ENCODE measurements around the gene KNL1. TPM values are rescaled to one million over a fixed set of nuclear protein-coding genes. Genes with fewer than 3 reads are reported as not detected.

The KNL1 gene
- total and polyA plus RNA-seq, 2 of the 8 experiments (the other 6 are each of a cell fraction or from before 2014, with no cell fraction given): 4.4 to 22.5 TPM

DNA sequence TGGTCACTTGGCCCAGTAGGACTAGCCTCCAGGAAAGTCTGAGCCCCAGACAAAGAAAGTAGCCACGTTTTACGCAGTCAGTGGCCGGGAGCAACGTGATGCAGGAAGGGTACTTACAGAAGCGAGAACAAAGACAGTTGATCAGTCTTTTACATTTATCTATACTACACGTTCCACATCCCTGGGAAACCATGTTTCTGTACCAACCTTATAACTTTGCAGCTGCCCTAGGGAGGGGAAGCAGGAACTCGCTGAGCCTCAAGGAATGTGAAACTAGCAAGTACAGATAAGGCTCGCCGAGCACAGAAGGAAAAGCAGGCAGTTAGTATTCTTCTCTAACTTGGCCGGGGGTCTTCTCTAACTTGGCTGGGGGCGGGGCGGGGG is 3.4 kb upstream of the KNL1 start:
- Histone ChIP-seq H4K91ac (replicated peaks; ENCODE audit: insufficient read length, low read length) (no peak overlapping the region), H3K79me2 (ENCODE audit: control insufficient read depth in 1 of 2, insufficient read depth in 2 of 2, low read length in 2 of 2) (peaks cover 0 to 5% of the 10 kb centered on the region in 2 experiments; a peak in 2 of 4 replicates), H2AK5ac (ENCODE audit: low read depth, low read length) (no peak overlapping the region), H2BK15ac (ENCODE audit: low read length) (no peak overlapping the region), H3K79me1 (ENCODE audit: low read depth, low read length) (no peaks in the 10 kb centered on the region), H3K27ac (ENCODE audit: low read depth, low read length) (no peak overlapping the region), H2AFZ (ENCODE audit: low read length) (no peak overlapping the region), H2BK120ac (replicated peaks; ENCODE audit: low read depth, low read length) (no peak overlapping the region), H3K56ac (replicated peaks; ENCODE audit: insufficient read length, low read depth, low read length) (no peak overlapping the region), H3K9ac (replicated peaks in 1 of 4; ENCODE audit: extremely low read depth in 1 of 4, low read depth in 3 of 4, low read length in 3 of 4) (no peak overlapping the region), H3K9me3 (ENCODE audit: insufficient read depth in 2 of 2, low read depth in 1 of 2, low read length in 1 of 2) (no peaks in the 10 kb centered on the region), H3K4me3 (ENCODE audit: extremely low read depth in 1 of 4, insufficient read depth in 2 of 4, low read depth in 3 of 4, low read length in 4 of 4) (no peak overlapping the region), H4K8ac (ENCODE audit: extremely low read depth, insufficient read depth, low read length) (no peak overlapping the region), H3K27me3 (replicated peaks in 1 of 4; ENCODE audit: control insufficient read depth in 3 of 4, extremely low read depth in 1 of 4, insufficient read depth in 3 of 4, low read length in 3 of 4) (no peaks in the 10 kb centered on the region), H4K20me1 (replicated peaks in 1 of 2; ENCODE audit: control insufficient read depth in 1 of 2, insufficient read depth in 2 of 2, low read length in 2 of 2) (no peaks in the 10 kb centered on the region), H2BK12ac (ENCODE audit: low read depth, low read length) (0 out of 2 replicates have a peak overlapping the region, but pooled peaks have one; percentile 19), H2BK5ac (ENCODE audit: low read depth, low read length) (no peak overlapping the region), H3K4me1 (replicated peaks in 1 of 4; ENCODE audit: control insufficient read depth in 3 of 4, insufficient read depth in 4 of 4, low read length in 3 of 4) (peaks cover 0 to 2% (median 0%) of the 10 kb centered on the region in 4 experiments; a peak in 1 of 7 replicates), H3K14ac (ENCODE audit: insufficient read length) (no peak overlapping the region), H3K36me3 (ENCODE audit: control insufficient read depth in 2 of 4, insufficient read depth in 4 of 4, low read length in 3 of 4) (no peaks in the 10 kb centered on the region), H3K23ac (ENCODE audit: insufficient read length) (no peak overlapping the region), H4K5ac (ENCODE audit: insufficient read length, low read depth, low read length) (no peak overlapping the region), H3K4ac (replicated peaks; ENCODE audit: insufficient read length, low read depth, low read length) (no peak overlapping the region), H2BK20ac (ENCODE audit: low read length) (no peak overlapping the region), H3K4me2 (ENCODE audit: insufficient read depth in 1 of 2, low read depth in 2 of 2, low read length in 2 of 2) (peak overlapping the region in 1 of 2 experiments; percentile 50; a peak in 1 of 4 replicates), H3K23me2 (ENCODE audit: low read depth, low read length) (peaks cover 9% of the 10 kb centered on the region; the same call in 1 of the 2 replicates), H3K18ac (ENCODE audit: extremely low read depth, low read length) (no peak overlapping the region)
- no peak for FAIRE-seq
- WGBS, 2 experiments (ENCODE audit: extremely low coverage in 1 of 2, insufficient coverage in 1 of 2, insufficient read length in 1 of 2, insufficient replicate concordance in 2 of 2, low coverage in 1 of 2, low lambda C conversion rate in 2 of 2, missing lambda C conversion rate in 1 of 2): 84% methylated on average over 12 of the region's 12 CpGs; no CpG with 5 or more reads in 1 of the 2 experiments
- DNase-seq (ENCODE audit: low read depth in 1 of 2, low spot score in 2 of 2): no peak
- POLR2A ChIA-PET (ENCODE audit: partially characterized antibody): interaction anchor here (1.5 kb wide), 1 partner anchor 10 kb away, joined by 3 read pairs; no protein-coding TSS in a partner anchor
- CTCF ChIA-PET (ENCODE audit: partially characterized antibody): interaction anchor here (0.7 to 4.8 kb wide), 15 partner anchors 10 to 249 kb away, joined by 3 to 42 read pairs (median 4); partner anchors contain the start of genes RAD51 and RPUSD2
- TF ChIP-seq HDAC6 (IDR thresholded peaks at IDR 0.05; ENCODE audit: low read depth, low read length) (no peak), TAF1 (IDR thresholded peaks at IDR 0.05; ENCODE audit: low read depth, low read length) (no peak), CEBPB (IDR thresholded peaks at IDR 0.05; ENCODE audit: low read depth, low read length) (no peak), EP300 (IDR thresholded peaks at IDR 0.05; ENCODE audit: borderline replicate concordance in 1 of 2, low read depth in 2 of 2, low read length in 2 of 2) (no peak)

All from H1 (cell line).